Kidney (tissue), 14 donors: ENCODE measurements around the gene DUSP14. TPM values are rescaled to one million over a fixed set of nuclear protein-coding genes. Genes with fewer than 3 reads are reported as not detected.

Experiments
- DNase-seq, 5 donors: peaks; one replicate each; pipeline ENCODE4 v3.0.0-alpha.2; 2013 to 2020
- FAIRE-seq: peaks from 2 replicates; lab custom pipeline; 2012; peaks lifted over from hg19 to GRCh38; lab: Jason Lieb, UNC
- H3K27ac ChIP-seq, 2 donors: one replicate each; pipeline ENCODE4 v1.7.0; 2013; ENCODE audit warnings: low read depth in 2 of 2, low read length in 2 of 2, inconsistent platforms in 1 of 2
- H3K27me3 ChIP-seq: one replicate; pipeline ENCODE4 v1.7.1; 2013; ENCODE audit warnings: low read length, inconsistent platforms; ENCODE audit not compliant: control insufficient read depth, insufficient read depth
- H3K36me3 ChIP-seq, 3 donors: one replicate each; pipeline versions ENCODE4 v1.7.0 to v1.7.1; 2013; ENCODE audit warnings: low read length in 3 of 3, control low read depth in 1 of 3, inconsistent platforms in 1 of 3; ENCODE audit not compliant: insufficient read depth in 3 of 3, control insufficient read depth in 2 of 3
- H3K4me1 ChIP-seq, 3 donors: one replicate each; pipeline versions ENCODE4 v1.7.0 to v1.7.1; 2013; ENCODE audit warnings: low read length in 3 of 3, inconsistent platforms in 1 of 3, low read depth in 1 of 3; ENCODE audit not compliant: control insufficient read depth in 2 of 3, insufficient read depth in 2 of 3
- H3K4me3 ChIP-seq, 3 donors: one replicate each; pipeline versions ENCODE4 v1.7.0 to v1.8.1; 2013; ENCODE audit warnings: low read length in 3 of 3, control low read depth in 1 of 3, inconsistent platforms in 1 of 3
- H3K9ac ChIP-seq, 3 donors: one replicate each; pipeline versions ENCODE4 v1.7.0 to v1.7.1; 2013; ENCODE audit warnings: low read length in 3 of 3, control low read depth in 1 of 3, inconsistent platforms in 1 of 3
- H3K9me3 ChIP-seq, 3 donors: one replicate each; pipeline versions ENCODE4 v1.7.0 to v1.7.1; 2013; ENCODE audit warnings: low read length in 3 of 3, control low read depth in 1 of 3, inconsistent platforms in 1 of 3; ENCODE audit not compliant: control insufficient read depth in 2 of 3, insufficient read depth in 1 of 3
- intact Hi-C: fragments of 100-400 bp; cut with DNase I; formaldehyde crosslinking; loops from one replicate; pipeline ENCODE4 v1.11.1; 2022
- polyA plus RNA-seq: library from polyadenylated mRNA; stranded (reverse); fragments of 350-450 nt; fragmentation: Illumina TruSeq; extraction: RNeasy Lipid Tissue Mini Kit (QIAGEN cat#74804); gene quantifications from one replicate; pipeline ENCODE4 v1.2.3, GENCODE V29; 2014; ENCODE audit warnings: low read depth, low replicate concordance; ENCODE audit not compliant: insufficient read depth
- total RNA-seq: library from RNA; stranded (reverse); fragmentation: NEBNext Ultra II Directional; extraction: Animal tissue kit (Norgen Biotek cat#: 25700); gene quantifications from one replicate; pipeline ENCODE4 v1.2.1, GENCODE V29; 2021
- TF ChIP-seq, protein P1 (sequence below): IDR thresholded peaks from 3 replicates; pipeline ENCODE4 v1.5.1; 2012; ENCODE audit warnings: mild to moderate bottlenecking, moderate library complexity, borderline replicate concordance; ENCODE audit not compliant: insufficient read depth; ENCODE audit errors: extremely low read depth
- donor health status: control.
- donor health status: control.
- donor health status: control.
- donor health status: control.
- donor health status: control.
- donor health status: DM: yes; HTN: yes; CAD: no.
- donor health status: Normal renal cell carcinoma (clear cell type).

The DUSP14 gene
- total and polyA plus RNA-seq, 2 donors from 2014 or later = 9.7 to 13.4 TPM

DNA sequence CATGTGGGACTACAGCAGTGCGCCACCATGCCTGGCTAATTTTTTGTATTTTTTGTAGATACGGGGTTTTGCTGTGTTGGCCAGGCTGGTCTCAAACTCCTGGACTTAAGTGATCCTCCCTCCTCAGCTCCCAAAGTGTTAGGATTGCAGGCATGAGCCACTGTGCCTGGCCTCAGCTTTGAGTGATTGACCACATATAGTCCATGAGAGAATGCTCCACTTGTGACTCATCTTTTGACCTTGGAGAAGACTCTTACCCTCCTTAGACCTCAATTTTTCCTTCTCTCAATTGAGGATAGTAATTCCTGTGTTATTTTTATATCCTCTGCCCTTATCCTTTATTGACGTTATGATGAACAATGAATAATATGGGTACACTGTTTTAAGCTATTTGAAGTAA is 30.9 kb upstream of the DUSP14 start:
- TF ChIP-seq, protein P1, sequence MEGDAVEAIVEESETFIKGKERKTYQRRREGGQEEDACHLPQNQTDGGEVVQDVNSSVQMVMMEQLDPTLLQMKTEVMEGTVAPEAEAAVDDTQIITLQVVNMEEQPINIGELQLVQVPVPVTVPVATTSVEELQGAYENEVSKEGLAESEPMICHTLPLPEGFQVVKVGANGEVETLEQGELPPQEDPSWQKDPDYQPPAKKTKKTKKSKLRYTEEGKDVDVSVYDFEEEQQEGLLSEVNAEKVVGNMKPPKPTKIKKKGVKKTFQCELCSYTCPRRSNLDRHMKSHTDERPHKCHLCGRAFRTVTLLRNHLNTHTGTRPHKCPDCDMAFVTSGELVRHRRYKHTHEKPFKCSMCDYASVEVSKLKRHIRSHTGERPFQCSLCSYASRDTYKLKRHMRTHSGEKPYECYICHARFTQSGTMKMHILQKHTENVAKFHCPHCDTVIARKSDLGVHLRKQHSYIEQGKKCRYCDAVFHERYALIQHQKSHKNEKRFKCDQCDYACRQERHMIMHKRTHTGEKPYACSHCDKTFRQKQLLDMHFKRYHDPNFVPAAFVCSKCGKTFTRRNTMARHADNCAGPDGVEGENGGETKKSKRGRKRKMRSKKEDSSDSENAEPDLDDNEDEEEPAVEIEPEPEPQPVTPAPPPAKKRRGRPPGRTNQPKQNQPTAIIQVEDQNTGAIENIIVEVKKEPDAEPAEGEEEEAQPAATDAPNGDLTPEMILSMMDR = no peak
- Histone ChIP-seq H3K27me3 (no peaks in the 10 kb centered on the region), H3K27ac (no peak overlapping the region), H3K36me3 (peaks cover 0 to 2% (median 0%) of the 10 kb centered on the region in 3 donors), H3K9ac (no peak overlapping the region), H3K4me3 (no peak overlapping the region), H3K4me1 (no peaks in the 10 kb centered on the region), H3K9me3 (no peaks in the 10 kb centered on the region)
- intact Hi-C loops = no loop called here
- DNase-seq (no peak), FAIRE-seq (no peak)

DNA sequence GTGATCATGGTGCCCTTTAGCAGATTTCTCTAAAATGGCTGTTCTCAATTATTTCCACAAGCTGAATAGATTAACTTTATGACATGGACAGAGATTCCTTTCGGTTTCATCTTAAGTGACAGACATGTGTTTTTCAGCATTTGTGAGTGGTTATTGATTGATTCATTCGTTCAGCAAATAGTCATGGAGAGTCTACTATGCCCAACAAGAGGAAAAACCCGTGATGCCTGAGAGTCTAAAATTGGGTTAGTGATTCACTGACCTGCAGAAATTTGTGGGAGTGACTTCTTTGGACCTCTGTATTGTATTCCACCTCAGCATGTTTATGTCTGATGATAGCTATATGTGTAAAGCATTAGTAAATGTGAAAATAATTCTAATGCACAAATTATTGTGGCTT is 28.0 kb upstream of the DUSP14 start:
- TF ChIP-seq, protein P1 = no peak
- no peak overlapping the region for H3K4me3 ChIP-seq
- FAIRE-seq (no peak), DNase-seq (no peak)
- H3K9me3 ChIP-seq = no peaks in the 10 kb centered on the region
- intact Hi-C loops = no loop called here
- peaks cover 0 to 2% (median 2%) of the 10 kb centered on the region in 3 donors for H3K36me3 ChIP-seq
- no peak overlapping the region for H3K27ac ChIP-seq
- no peaks in the 10 kb centered on the region for H3K27me3 ChIP-seq
- H3K4me1 ChIP-seq = no peaks in the 10 kb centered on the region
- H3K9ac ChIP-seq = no peak overlapping the region

DNA sequence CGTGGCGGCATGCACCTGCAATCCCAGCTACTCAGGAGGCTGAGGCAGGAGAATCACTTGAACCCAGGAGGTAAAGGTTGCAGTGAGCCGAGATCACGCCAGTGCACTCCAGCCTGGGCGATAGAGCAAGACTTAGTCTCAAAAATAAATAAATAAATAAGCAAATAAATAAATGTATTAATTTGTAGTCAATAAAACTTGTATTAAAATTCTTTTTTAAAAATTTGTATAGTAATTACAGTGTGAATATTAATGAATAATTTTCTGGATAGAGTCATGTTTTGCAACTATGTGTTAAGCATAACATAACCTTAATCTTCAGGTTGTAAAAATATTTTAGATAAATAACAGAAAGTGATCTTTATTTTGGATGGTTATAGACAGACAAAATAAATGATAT is 27.2 kb upstream of the DUSP14 start:
- intact Hi-C loops = no loop called here
- Histone ChIP-seq H3K4me1 (no peaks in the 10 kb centered on the region), H3K9ac (no peak overlapping the region), H3K27ac (no peak overlapping the region), H3K9me3 (no peaks in the 10 kb centered on the region), H3K36me3 (peaks cover 0 to 2% (median 2%) of the 10 kb centered on the region in 3 donors), H3K27me3 (no peaks in the 10 kb centered on the region), H3K4me3 (no peak overlapping the region)
- no peak for DNase-seq
- no peak for FAIRE-seq
- TF ChIP-seq, protein P1 = no peak

DNA sequence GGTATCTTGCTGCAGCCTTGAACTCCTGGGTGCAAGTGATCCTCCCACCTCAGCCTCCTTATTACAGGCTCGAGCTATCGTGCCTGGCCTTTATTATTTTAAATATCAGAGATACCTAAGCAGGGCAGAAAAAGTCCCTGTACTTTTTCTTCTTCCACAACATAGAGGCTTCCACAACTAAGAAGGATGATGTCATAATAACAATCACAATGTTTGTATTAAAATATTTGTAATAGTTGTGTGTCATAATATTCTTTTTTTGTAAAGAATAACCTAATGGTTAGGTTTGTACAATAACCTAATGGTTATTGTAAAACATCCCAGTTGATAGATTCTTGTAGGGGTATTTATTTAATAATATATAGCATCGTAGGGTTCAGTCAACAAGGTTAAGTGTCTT is 26.7 kb upstream of the DUSP14 start:
- H3K9ac ChIP-seq = no peak overlapping the region
- FAIRE-seq (no peak), DNase-seq (no peak)
- no peaks in the 10 kb centered on the region for H3K9me3 ChIP-seq
- no peaks in the 10 kb centered on the region for H3K27me3 ChIP-seq
- H3K27ac ChIP-seq = no peak overlapping the region
- no peaks in the 10 kb centered on the region for H3K4me1 ChIP-seq
- TF ChIP-seq, protein P1 = no peak
- peaks cover 0 to 2% (median 2%) of the 10 kb centered on the region in 3 donors for H3K36me3 ChIP-seq
- H3K4me3 ChIP-seq = no peak overlapping the region
- intact Hi-C loops = no loop called here
